ENCODE data around the gene PHYHD1. TPM values are rescaled to one million over a fixed set of nuclear protein-coding genes. Genes with fewer than 3 reads are reported as not detected.

PHYHD1 gene
- total RNA-seq, 2 experiments from 2014 or later, result 83.5 to 150 TPM

DNA sequence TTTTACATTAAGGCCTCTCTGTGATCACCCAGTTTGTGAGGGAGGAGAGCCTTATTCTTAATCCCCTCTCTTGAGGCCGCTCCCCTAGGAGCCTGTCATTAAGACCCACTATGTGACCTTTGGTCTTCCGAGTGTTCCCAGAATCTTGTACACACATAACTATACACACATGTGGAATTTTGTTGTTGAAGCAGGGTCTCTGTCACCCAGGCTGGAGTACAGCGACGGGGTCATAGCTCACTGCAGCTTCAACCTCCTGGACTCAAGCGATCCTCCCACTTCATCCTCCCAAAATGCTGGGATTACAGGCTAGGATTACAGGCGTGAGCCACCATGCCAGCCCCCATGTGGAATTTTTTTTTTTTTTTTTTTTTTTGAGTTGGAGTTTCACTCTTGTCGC is 14.8 kb upstream of the PHYHD1 start:
- CTCF ChIA-PET (ENCODE audit: unreplicated experiment), result no interaction called here
- BruUV-seq (replicated peaks), result no TSS peak
- Histone ChIP-seq H3K36me3 (ENCODE audit: insufficient read depth, low read length) (peaks cover 44% of the 10 kb centered on the region), H3K4me3 (ENCODE audit: low read depth, low read length, poor library complexity, severe bottlenecking) (no peak overlapping the region), H2AFZ (ENCODE audit: low read length) (no peak overlapping the region), H3K79me2 (ENCODE audit: insufficient read depth, low read depth, low read length) (0 out of 2 replicates have a peak, but pooled peaks cover 3% of the 10 kb centered on the region), H3K4me1 (ENCODE audit: insufficient read depth, low read length, poor library complexity, severe bottlenecking) (peaks cover 22% of the 10 kb centered on the region), H3K9me2 (ENCODE audit: insufficient read depth, low read length) (no peaks in the 10 kb centered on the region), H3K4me2 (ENCODE audit: low read length) (no peak overlapping the region), H3K9me3 (ENCODE audit: low read length) (no peaks in the 10 kb centered on the region), H3K27ac (ENCODE audit: low read depth, low read length, poor library complexity, severe bottlenecking) (no peak overlapping the region), H4K20me1 (ENCODE audit: insufficient read depth, low read length) (no peaks in the 10 kb centered on the region)
- TF ChIP-seq, protein P1, sequence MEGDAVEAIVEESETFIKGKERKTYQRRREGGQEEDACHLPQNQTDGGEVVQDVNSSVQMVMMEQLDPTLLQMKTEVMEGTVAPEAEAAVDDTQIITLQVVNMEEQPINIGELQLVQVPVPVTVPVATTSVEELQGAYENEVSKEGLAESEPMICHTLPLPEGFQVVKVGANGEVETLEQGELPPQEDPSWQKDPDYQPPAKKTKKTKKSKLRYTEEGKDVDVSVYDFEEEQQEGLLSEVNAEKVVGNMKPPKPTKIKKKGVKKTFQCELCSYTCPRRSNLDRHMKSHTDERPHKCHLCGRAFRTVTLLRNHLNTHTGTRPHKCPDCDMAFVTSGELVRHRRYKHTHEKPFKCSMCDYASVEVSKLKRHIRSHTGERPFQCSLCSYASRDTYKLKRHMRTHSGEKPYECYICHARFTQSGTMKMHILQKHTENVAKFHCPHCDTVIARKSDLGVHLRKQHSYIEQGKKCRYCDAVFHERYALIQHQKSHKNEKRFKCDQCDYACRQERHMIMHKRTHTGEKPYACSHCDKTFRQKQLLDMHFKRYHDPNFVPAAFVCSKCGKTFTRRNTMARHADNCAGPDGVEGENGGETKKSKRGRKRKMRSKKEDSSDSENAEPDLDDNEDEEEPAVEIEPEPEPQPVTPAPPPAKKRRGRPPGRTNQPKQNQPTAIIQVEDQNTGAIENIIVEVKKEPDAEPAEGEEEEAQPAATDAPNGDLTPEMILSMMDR (conservative IDR thresholded peaks at IDR 0.05; ENCODE audit: low read length), result no peak
- no peak for TF ChIP-seq EZH2phosphoT487 (IDR thresholded peaks at IDR 0.05; ENCODE audit: borderline replicate concordance, low read depth, low read length)
- POLR2A ChIA-PET, result interaction anchor here (0.7 to 1.1 kb wide), 2 partner anchors 11 to 12 kb away, joined by 4 to 5 read pairs; no protein-coding TSS in a partner anchor
- intact Hi-C loops (cut with micrococcal nuclease; ENCODE audit: unreplicated experiment), result no loop called here
- no peak for DNase-seq (ENCODE audit: low spot score)

DNA sequence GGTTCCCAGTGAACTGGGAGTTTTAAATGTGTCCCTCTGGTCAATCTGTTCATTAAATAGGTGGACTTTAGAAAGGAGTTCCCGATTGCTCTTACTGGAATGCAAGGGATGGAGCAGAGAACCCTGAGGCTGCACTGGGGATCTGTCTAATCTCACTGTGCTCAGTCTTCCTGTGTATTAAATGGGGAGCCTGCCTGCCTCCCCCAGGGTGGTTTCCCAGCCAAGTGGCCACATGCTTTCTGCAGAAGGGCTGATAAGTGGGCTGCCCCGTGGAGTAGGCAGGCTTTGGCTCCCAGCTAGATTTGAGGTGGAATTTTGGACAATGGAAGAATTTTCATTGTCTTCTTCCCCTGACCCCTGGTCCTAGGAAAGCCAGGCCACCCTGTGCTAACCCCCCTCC is 14.0 kb upstream of the PHYHD1 start:
- intact Hi-C loops (cut with micrococcal nuclease; ENCODE audit: unreplicated experiment), result no loop called here
- Histone ChIP-seq H3K36me3 (ENCODE audit: insufficient read depth, low read length) (peaks cover 51% of the 10 kb centered on the region), H4K20me1 (ENCODE audit: insufficient read depth, low read length) (no peaks in the 10 kb centered on the region), H2AFZ (ENCODE audit: low read length) (no peak overlapping the region), H3K79me2 (ENCODE audit: insufficient read depth, low read depth, low read length) (0 out of 2 replicates have a peak, but pooled peaks cover 3% of the 10 kb centered on the region), H3K4me3 (ENCODE audit: low read depth, low read length, poor library complexity, severe bottlenecking) (no peak overlapping the region), H3K9me3 (ENCODE audit: low read length) (no peaks in the 10 kb centered on the region), H3K27ac (ENCODE audit: low read depth, low read length, poor library complexity, severe bottlenecking) (no peak overlapping the region), H3K9me2 (ENCODE audit: insufficient read depth, low read length) (no peaks in the 10 kb centered on the region), H3K4me2 (ENCODE audit: low read length) (no peak overlapping the region), H3K4me1 (ENCODE audit: insufficient read depth, low read length, poor library complexity, severe bottlenecking) (peaks cover 15% of the 10 kb centered on the region)
- no peak for DNase-seq (ENCODE audit: low spot score)
- TF ChIP-seq, protein P1 (conservative IDR thresholded peaks at IDR 0.05; ENCODE audit: low read length), result no peak
- no peak for TF ChIP-seq EZH2phosphoT487 (IDR thresholded peaks at IDR 0.05; ENCODE audit: borderline replicate concordance, low read depth, low read length)
- BruUV-seq (replicated peaks), result no TSS peak
- ChIA-PET CTCF (ENCODE audit: unreplicated experiment) (no interaction called here), POLR2A (interaction anchor here (0.7 to 1.1 kb wide), 2 partner anchors 10 to 11 kb away, joined by 4 to 5 read pairs; no protein-coding TSS in a partner anchor)

DNA sequence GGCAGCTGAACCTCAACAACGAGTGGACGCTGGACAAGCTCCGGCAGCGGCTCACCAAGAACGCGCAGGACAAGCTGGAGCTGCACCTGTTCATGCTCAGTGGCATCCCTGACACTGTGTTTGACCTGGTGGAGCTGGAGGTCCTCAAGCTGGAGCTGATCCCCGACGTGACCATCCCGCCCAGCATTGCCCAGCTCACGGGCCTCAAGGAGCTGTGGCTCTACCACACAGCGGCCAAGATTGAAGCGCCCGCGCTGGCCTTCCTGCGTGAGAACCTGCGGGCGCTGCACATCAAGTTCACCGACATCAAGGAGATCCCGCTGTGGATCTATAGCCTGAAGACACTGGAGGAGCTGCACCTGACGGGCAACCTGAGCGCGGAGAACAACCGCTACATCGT is 12.4 kb upstream of the PHYHD1 start:
- H3K36me3 ChIP-seq (ENCODE audit: insufficient read depth, low read length), result peaks cover 60% of the 10 kb centered on the region
- no peak overlapping the region for H3K27ac ChIP-seq (ENCODE audit: low read depth, low read length, poor library complexity, severe bottlenecking)
- POLR2A ChIA-PET, result no interaction called here
- H3K4me3 ChIP-seq (ENCODE audit: low read depth, low read length, poor library complexity, severe bottlenecking), result no peak overlapping the region
- no peak for TF ChIP-seq EZH2phosphoT487 (IDR thresholded peaks at IDR 0.05; ENCODE audit: borderline replicate concordance, low read depth, low read length)
- TF ChIP-seq, protein P1 (conservative IDR thresholded peaks at IDR 0.05; ENCODE audit: low read length), result no peak
- no peaks in the 10 kb centered on the region for H4K20me1 ChIP-seq (ENCODE audit: insufficient read depth, low read length)
- H3K9me2 ChIP-seq (ENCODE audit: insufficient read depth, low read length), result no peaks in the 10 kb centered on the region
- no peak overlapping the region for H2AFZ ChIP-seq (ENCODE audit: low read length)
- H3K79me2 ChIP-seq (ENCODE audit: insufficient read depth, low read depth, low read length), result 0 out of 2 replicates have a peak, but pooled peaks cover 3% of the 10 kb centered on the region
- no peak for DNase-seq (ENCODE audit: low spot score)
- CTCF ChIA-PET (ENCODE audit: unreplicated experiment), result no interaction called here
- no peaks in the 10 kb centered on the region for H3K4me1 ChIP-seq (ENCODE audit: insufficient read depth, low read length, poor library complexity, severe bottlenecking)
- intact Hi-C loops (cut with micrococcal nuclease; ENCODE audit: unreplicated experiment), result no loop called here
- no TSS peak for BruUV-seq (replicated peaks)
- H3K9me3 ChIP-seq (ENCODE audit: low read length), result no peaks in the 10 kb centered on the region
- H3K4me2 ChIP-seq (ENCODE audit: low read length), result no peak overlapping the region
